WTC11 (cell line): Measurements from ENCODE around the gene LTK.

ENCODE experiments used
- ATF1 ChIP-seq: sonication (generic); formaldehyde crosslinking; IDR thresholded peaks from 2 replicates; pipeline ENCODE4 v1.8.1; 2023; ENCODE audit warnings: mild to moderate bottlenecking, moderate library complexity, missing genetic modification reagents
- CBFB ChIP-seq: sonication (generic); formaldehyde crosslinking; IDR thresholded peaks from 2 replicates; pipeline ENCODE4 v1.8.1; 2022; ENCODE audit warnings: mild to moderate bottlenecking, low read depth, missing genetic modification reagents
- MXD4 ChIP-seq: fragments of 250-450 bp; sonication (Bioruptor Pico); IDR thresholded peaks from 2 replicates; pipeline ENCODE4 v1.8.0; 2021; ENCODE audit warnings: mild to moderate bottlenecking, moderate library complexity, borderline replicate concordance
- NFE2L1 ChIP-seq: sonication (generic); formaldehyde crosslinking; IDR thresholded peaks from 2 replicates; pipeline ENCODE4 v1.8.1; 2023; ENCODE audit warnings: missing genetic modification reagents
- NR1H2 ChIP-seq: sonication (generic); formaldehyde crosslinking; IDR thresholded peaks from 2 replicates; pipeline ENCODE4 v1.9.0; 2021; ENCODE audit warnings: mild to moderate bottlenecking, moderate library complexity, missing genetic modification reagents
- SP1 ChIP-seq: sonication (generic); formaldehyde crosslinking; conservative IDR thresholded peaks from 2 replicates; pipeline ENCODE4 v1.8.1; 2022; ENCODE audit warnings: missing genetic modification reagents
- TF ChIP-seq, protein P1 (sequence below): fragments of 200-600 bp; IDR thresholded peaks from 2 replicates; pipeline ENCODE4 v1.8.0; 2022; ENCODE audit warnings: antibody characterized with exemption

DNA sequence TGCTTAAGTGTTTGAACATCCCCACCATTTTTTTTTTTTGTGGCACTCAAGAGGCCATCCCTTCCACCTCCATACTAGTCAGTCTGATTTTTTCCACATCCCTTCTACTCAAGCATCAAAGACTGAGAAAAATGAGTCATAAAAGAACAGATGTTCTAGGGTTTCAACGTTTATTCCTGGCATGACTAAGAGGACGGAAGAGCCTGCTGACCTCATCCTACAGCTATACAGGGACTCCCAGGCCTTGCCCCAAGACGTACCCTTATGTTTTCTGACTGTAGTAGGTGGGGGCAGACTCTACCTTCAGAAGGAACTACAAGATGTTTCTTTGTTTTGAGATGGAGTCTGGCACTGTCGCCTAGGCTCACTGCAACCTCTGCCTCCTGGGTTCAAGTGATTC lies 23.3 kb downstream of the LTK start:
- no peak for TF ChIP-seq NFE2L1 (CRISPR knock-in tag)
- TF ChIP-seq MXD4: no peak
- TF ChIP-seq ATF1 (CRISPR knock-in tag): no peak
- TF ChIP-seq CBFB: no peak
- no peak for TF ChIP-seq SP1 (CRISPR knock-in tag)
- TF ChIP-seq, protein P1, sequence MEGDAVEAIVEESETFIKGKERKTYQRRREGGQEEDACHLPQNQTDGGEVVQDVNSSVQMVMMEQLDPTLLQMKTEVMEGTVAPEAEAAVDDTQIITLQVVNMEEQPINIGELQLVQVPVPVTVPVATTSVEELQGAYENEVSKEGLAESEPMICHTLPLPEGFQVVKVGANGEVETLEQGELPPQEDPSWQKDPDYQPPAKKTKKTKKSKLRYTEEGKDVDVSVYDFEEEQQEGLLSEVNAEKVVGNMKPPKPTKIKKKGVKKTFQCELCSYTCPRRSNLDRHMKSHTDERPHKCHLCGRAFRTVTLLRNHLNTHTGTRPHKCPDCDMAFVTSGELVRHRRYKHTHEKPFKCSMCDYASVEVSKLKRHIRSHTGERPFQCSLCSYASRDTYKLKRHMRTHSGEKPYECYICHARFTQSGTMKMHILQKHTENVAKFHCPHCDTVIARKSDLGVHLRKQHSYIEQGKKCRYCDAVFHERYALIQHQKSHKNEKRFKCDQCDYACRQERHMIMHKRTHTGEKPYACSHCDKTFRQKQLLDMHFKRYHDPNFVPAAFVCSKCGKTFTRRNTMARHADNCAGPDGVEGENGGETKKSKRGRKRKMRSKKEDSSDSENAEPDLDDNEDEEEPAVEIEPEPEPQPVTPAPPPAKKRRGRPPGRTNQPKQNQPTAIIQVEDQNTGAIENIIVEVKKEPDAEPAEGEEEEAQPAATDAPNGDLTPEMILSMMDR: no peak
- TF ChIP-seq NR1H2 (CRISPR knock-in tag): no peak
